Panc1 (cell line): ENCODE results near the gene ADGRV1. TPM values are rescaled to one million over a fixed set of nuclear protein-coding genes. Genes with fewer than 3 reads are reported as not detected.

Experiments
- ATAC-seq: fragments of 200-7000 bp; cut with Tn5 transposase; 2 replicates; pipeline ENCODE4 v1.9.1; 2020; ENCODE audit warnings: mild to moderate bottlenecking, moderate library complexity
- BruUV-seq: library from RNA; stranded (reverse); fragments of 400-500 nt; replicated peaks from 2 replicates; lab custom pipeline; 2021; lab: Mats Ljungman, UMichigan
- CTCF ChIA-PET: fragments of 300-600 bp; sonication (Branson Sonifier 250); formaldehyde crosslinking; loops from one replicate; lab custom pipeline; 2022; ENCODE audit warnings: antibody characterized with exemption; lab: Charles Lee
- POLR2A ChIA-PET: fragments of 300-600 bp; sonication (Branson Sonifier 250); formaldehyde crosslinking; loops from one replicate; lab custom pipeline; 2022; ENCODE audit warnings: antibody characterized with exemption; lab: Charles Lee
- DNase-seq: peaks from one replicate; pipeline ENCODE4 v3.0.0-alpha.2; 2010; ENCODE audit warnings: low read depth, low spot score
- H3K27ac ChIP-seq: 2 replicates; pipeline ENCODE4 v1.5.1; 2011; ENCODE audit warnings: mild to moderate bottlenecking, low read length, inconsistent platforms
- H3K27me3 ChIP-seq: fragments of 200-500 bp; sonication (Bioruptor generic); 2 replicates; pipeline ENCODE4 v1.6.0; 2014; ENCODE audit warnings: low read length, inconsistent platforms; ENCODE audit not compliant: control insufficient read depth, insufficient read depth
- H3K36me3 ChIP-seq: fragments of 200-500 bp; sonication (Bioruptor generic); 2 replicates; pipeline ENCODE4 v1.5.1; 2014; ENCODE audit warnings: inconsistent platforms, mild to moderate bottlenecking, low read length, moderate library complexity; ENCODE audit not compliant: control insufficient read depth, insufficient read depth
- H3K4me1 ChIP-seq: 2 replicates; pipeline ENCODE4 v1.5.1; 2011; ENCODE audit warnings: inconsistent platforms, mild to moderate bottlenecking, low read length, moderate library complexity; ENCODE audit not compliant: control insufficient read depth, insufficient read depth
- H3K4me3 ChIP-seq, 2 experiments: 2 replicates each; pipeline ENCODE4 v1.5.1; 2011 to 2012; ENCODE audit warnings: low read depth in 2 of 2, low read length in 2 of 2, mild to moderate bottlenecking in 2 of 2, inconsistent platforms in 1 of 2, moderate library complexity in 1 of 2
- H3K9me3 ChIP-seq: fragments of 200-500 bp; sonication (Bioruptor generic); 2 replicates; pipeline ENCODE4 v1.5.1; 2014; ENCODE audit warnings: low read depth, mild to moderate bottlenecking, inconsistent platforms, low read length, moderate library complexity; ENCODE audit not compliant: control insufficient read depth, insufficient read depth
- CTCF ChIP-seq: fragments of 450-650 bp; IDR thresholded peaks from 2 replicates; pipeline ENCODE4 v1.5.1; 2017; ENCODE audit warnings: mild to moderate bottlenecking
- POLR2AphosphoS5 ChIP-seq: IDR thresholded peaks from 2 replicates; pipeline ENCODE4 v1.6.1; 2012; ENCODE audit warnings: mild to moderate bottlenecking, low read depth, low read length, moderate library complexity
- REST ChIP-seq, 2 experiments: IDR thresholded peaks; 2 replicates each; pipeline ENCODE4 v1.6.1; 2011 to 2012; ENCODE audit warnings: low read depth in 2 of 2, control low read depth in 1 of 2, low read length in 1 of 2, mild to moderate bottlenecking in 1 of 2, moderate library complexity in 1 of 2; ENCODE audit not compliant: insufficient read depth in 1 of 2
- SIN3A ChIP-seq: IDR thresholded peaks from 2 replicates; pipeline ENCODE4 v1.6.1; 2012; ENCODE audit warnings: low read depth, mild to moderate bottlenecking, low read length, moderate library complexity, borderline replicate concordance; ENCODE audit not compliant: insufficient read depth
- TCF7L2 ChIP-seq: IDR thresholded peaks from 2 replicates; pipeline ENCODE4 v1.6.1; 2011; ENCODE audit warnings: mild to moderate bottlenecking, low read depth, low read length, inconsistent platforms
- in situ Hi-C: cut with HindIII; loops from 2 replicates; pipeline ENCODE4 v1.10.0; 2016; ENCODE audit warnings: low sequenced_read_pairs, low pct_unique_long_range_greater_than_20kb
- intact Hi-C: fragments of 100-400 bp; cut with micrococcal nuclease; formaldehyde crosslinking; loops from one replicate; pipeline ENCODE4 v1.10.0; 2022; ENCODE audit not compliant: unreplicated experiment
- total RNA-seq: library from RNA; stranded (reverse); gene quantifications from one replicate; pipeline ENCODE4 v1.2.1, GENCODE V29; 2021; ENCODE audit not compliant: unreplicated experiment

ADGRV1 gene
- total RNA-seq, 1 experiment from 2014 or later: 0.49 TPM

GRCh38 chr5:90899014-90899604, 340.5 kb downstream of the ADGRV1 start:
- H3K36me3 ChIP-seq: no peaks in the 10 kb centered on the region
- intact Hi-C loops: no loop called here
- CTCF ChIA-PET: no interaction called here
- POLR2A ChIA-PET: no interaction called here
- no peak for ATAC-seq
- in situ Hi-C loops: no loop called here
- H3K27me3 ChIP-seq: no peaks in the 10 kb centered on the region; the same call in 1 of the 2 replicates
- no peak overlapping the region for H3K4me3 ChIP-seq
- no TSS peak for BruUV-seq
- no peak for TF ChIP-seq CTCF
- TF ChIP-seq REST (IDR thresholded peaks at IDR 0.05; ENCODE audit: insufficient read depth in 1 of 2, low read depth in 2 of 2, low read length in 1 of 2): no peak
- TF ChIP-seq SIN3A: no peak
- no peak for TF ChIP-seq POLR2AphosphoS5
- no peak for TF ChIP-seq TCF7L2
- no peak overlapping the region for H3K27ac ChIP-seq
- no peaks in the 10 kb centered on the region for H3K4me1 ChIP-seq
- no peak for DNase-seq
- H3K9me3 ChIP-seq: no peaks in the 10 kb centered on the region

- Histone ChIP-seq H3K4me3 (no peak overlapping the region), H3K27me3 (no peaks in the 10 kb centered on the region; the same call in 1 of the 2 replicates), H3K27ac (no peak overlapping the region), H3K4me1 (no peaks in the 10 kb centered on the region), H3K9me3 (no peaks in the 10 kb centered on the region), H3K36me3 (no peaks in the 10 kb centered on the region)
- in situ Hi-C loops: no loop called here
- POLR2A ChIA-PET: no interaction called here
- no peak for TF ChIP-seq POLR2AphosphoS5
- no peak for TF ChIP-seq TCF7L2
- TF ChIP-seq CTCF: no peak
- TF ChIP-seq REST (IDR thresholded peaks at IDR 0.05; ENCODE audit: insufficient read depth in 1 of 2, low read depth in 2 of 2, low read length in 1 of 2): no peak
- no peak for TF ChIP-seq SIN3A
- no TSS peak for BruUV-seq
- ATAC-seq (no peak), DNase-seq (no peak)
- intact Hi-C loops: no loop called here
- CTCF ChIA-PET: no interaction called here
These were observed 342.7 kb downstream of the ADGRV1 start for GRCh38 chr5:90901261-90901660.
